SK-N-SH (cell line): ENCODE measurements around the gene PWWP2B.

ENCODE experiments used
- CHD2 ChIP-seq: fragments of 150-350 bp; IDR thresholded peaks from 2 replicates; pipeline ENCODE4 v1.6.1; 2018; ENCODE audit warnings: low read length; ENCODE audit not compliant: partially characterized antibody
- CTCF ChIP-seq: fragments of 200-600 bp; sonication (generic); IDR thresholded peaks from 2 replicates; pipeline ENCODE4 v1.6.1; 2017; ENCODE audit warnings: antibody characterized with exemption, mild to moderate bottlenecking, moderate library complexity
- EZH2phosphoT487 ChIP-seq: fragments of 200-600 bp; sonication (generic); IDR thresholded peaks from 2 replicates; pipeline ENCODE4 v1.6.1; 2017; ENCODE audit warnings: low read depth, mixed run types, mild to moderate bottlenecking, antibody characterized with exemption, moderate library complexity, borderline replicate concordance
- FOXJ3 ChIP-seq: sonication (generic); formaldehyde crosslinking; IDR thresholded peaks from 2 replicates; pipeline ENCODE4 v1.5.1; 2020; ENCODE audit warnings: mild to moderate bottlenecking, missing genetic modification reagents
- JUND ChIP-seq: IDR thresholded peaks from 2 replicates; pipeline ENCODE4 v1.4.0; 2012
- MEF2A ChIP-seq: IDR thresholded peaks from 2 replicates; pipeline ENCODE4 v1.4.0; 2012; ENCODE audit warnings: low read depth, borderline replicate concordance
- POLR2AphosphoS5 ChIP-seq: IDR thresholded peaks from 2 replicates; pipeline ENCODE4 v1.6.1; 2012; ENCODE audit warnings: low read depth, low read length
- RAD21 ChIP-seq: IDR thresholded peaks from 2 replicates; pipeline ENCODE4 v1.6.1; 2012; ENCODE audit warnings: mild to moderate bottlenecking, low read length

- no peak for TF ChIP-seq EZH2phosphoT487
- TF ChIP-seq RAD21: no peak
- no peak for TF ChIP-seq POLR2AphosphoS5
- TF ChIP-seq CTCF: no peak
- no peak for TF ChIP-seq CHD2
- TF ChIP-seq FOXJ3: no peak
- TF ChIP-seq JUND: no peak
- no peak for TF ChIP-seq MEF2A
Measured at GRCh38 chr10:132395704-132396493, 1.1 kb upstream of the PWWP2B start.
